Measurements from ENCODE around the gene RAPGEF3.

DNA sequence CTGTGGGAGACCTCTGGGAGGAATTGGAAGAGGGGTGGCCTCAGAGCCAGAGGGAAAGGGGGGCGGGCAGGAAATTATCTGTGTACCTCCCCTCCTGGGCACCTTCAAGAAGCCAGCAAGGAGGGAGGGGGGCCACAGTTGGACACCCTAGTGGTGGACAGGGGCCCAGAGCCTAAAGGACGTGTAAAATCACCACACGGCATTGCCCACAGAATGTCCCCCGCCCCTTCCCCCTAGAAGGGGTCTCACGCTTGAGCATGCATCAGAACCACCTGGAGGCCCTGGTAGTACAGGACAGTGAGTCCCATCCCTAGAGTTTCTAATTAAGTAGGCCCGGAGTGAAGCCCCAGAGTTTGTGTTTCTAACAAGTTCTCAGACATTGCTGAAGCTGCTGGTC is 41.6 kb downstream of the RAPGEF3 start:
- TF ChIP-seq, protein P1, sequence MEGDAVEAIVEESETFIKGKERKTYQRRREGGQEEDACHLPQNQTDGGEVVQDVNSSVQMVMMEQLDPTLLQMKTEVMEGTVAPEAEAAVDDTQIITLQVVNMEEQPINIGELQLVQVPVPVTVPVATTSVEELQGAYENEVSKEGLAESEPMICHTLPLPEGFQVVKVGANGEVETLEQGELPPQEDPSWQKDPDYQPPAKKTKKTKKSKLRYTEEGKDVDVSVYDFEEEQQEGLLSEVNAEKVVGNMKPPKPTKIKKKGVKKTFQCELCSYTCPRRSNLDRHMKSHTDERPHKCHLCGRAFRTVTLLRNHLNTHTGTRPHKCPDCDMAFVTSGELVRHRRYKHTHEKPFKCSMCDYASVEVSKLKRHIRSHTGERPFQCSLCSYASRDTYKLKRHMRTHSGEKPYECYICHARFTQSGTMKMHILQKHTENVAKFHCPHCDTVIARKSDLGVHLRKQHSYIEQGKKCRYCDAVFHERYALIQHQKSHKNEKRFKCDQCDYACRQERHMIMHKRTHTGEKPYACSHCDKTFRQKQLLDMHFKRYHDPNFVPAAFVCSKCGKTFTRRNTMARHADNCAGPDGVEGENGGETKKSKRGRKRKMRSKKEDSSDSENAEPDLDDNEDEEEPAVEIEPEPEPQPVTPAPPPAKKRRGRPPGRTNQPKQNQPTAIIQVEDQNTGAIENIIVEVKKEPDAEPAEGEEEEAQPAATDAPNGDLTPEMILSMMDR (IDR thresholded peaks at IDR 0.05), result no peak
- no peak for TF ChIP-seq EZH2phosphoT487 (IDR thresholded peaks at IDR 0.05)
- TF ChIP-seq EZH2 (IDR thresholded peaks at IDR 0.05), result no peak
